ENCODE measurements around the gene DTX1. TPM values are rescaled to one million over a fixed set of nuclear protein-coding genes. Genes with fewer than 3 reads are reported as not detected.
"Not testable (repeated sequence)": the region's sequence is repeated elsewhere in the genome, so short reads cannot be mapped to it uniquely, and the experiment has no call there.

DTX1 gene
- polyA plus RNA-seq, 4 donors: 11.1 to 15.1 (median 13.0) TPM

GRCh38 chr12:113134521-113134951, 78.0 kb downstream of the DTX1 start:
- DNase-seq (ENCODE audit: low read depth in 4 of 4, low spot score in 3 of 4): no peak

GRCh38 chr12:113135178-113136127, 78.9 kb downstream of the DTX1 start, which contains the start of gene RASAL1:
Gene RASAL1 (minus strand): TSS chr12:113135761. CDS start chr12:113135462, 299 bp downstream.
- DNase-seq (ENCODE audit: low read depth in 4 of 4, low spot score in 3 of 4): no peak

- DNase-seq (ENCODE audit: low read depth in 4 of 4, low spot score in 3 of 4): no peak
These were observed 79.8 kb downstream of the DTX1 start for GRCh38 chr12:113136128-113136989.

DNA sequence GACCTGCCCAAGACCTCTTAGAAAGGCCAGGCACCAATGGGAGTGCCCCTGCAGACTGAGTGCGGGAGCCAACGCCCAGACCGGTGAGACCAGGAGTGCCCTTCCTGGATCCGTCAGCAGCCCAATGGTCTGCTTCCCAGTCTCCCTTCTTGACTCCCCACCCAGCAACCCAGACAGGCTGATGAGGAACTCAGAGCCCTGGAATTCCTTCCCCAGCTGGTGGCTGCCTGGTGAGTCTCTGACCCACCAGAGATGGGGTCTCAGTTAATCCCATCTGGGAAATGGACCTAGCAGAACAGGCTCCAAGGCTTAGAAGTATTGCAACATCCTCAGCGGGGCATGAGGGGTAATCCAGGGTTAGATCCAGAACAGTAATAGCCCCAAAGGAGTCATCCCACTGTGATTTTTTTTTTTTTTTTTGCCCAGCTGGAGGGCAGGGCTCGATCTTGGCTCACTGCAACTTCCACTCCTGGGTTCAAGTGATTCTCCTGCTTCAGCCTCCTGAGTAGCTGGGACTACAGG, 80.5 kb downstream of the DTX1 start:
- no peak for DNase-seq (ENCODE audit: low read depth in 4 of 4, low spot score in 3 of 4)

DNA sequence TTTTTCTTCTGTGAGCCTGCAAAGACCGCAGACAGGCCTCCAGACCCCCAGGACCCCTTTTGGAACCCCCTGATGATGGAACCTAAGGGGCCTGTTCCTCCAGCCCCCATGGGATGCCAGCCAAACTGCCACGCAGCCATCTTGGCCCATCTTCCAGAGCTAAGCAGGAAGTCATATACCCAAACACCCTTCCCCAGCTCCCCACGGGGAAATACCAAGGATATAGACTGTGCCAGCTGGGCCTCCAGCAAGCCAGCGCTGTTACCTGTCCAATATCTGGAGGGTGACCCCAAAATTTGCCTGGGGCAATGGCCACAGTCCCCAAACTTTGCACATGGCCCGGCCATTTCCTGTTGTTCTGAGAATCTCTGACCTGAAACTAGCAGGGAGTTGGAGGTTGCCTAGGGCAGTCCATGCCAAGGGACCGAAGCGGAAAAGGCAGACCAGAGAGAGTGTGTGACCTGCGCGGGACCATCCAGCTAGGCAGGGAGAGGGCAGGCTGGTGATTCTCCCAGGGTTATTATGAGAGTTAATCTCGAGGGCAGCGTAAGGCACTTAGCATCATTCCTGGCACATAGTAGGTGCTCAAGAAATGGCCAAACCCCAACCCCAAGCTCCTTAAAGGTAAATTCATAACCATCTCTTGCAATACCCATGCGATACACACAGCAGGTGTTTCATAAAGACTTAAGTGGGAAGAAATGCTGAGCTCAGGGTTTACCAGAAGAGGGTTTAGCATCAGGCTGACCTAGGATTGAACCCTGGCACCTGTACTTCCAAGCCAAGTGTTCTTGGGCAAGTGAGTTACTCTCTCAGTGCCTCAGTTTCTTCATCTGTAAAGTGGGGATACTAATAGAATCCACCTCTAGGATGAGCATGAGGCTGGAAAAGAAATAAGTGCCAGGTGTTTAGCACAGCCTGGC, 81.6 kb downstream of the DTX1 start:
- no peak for DNase-seq (ENCODE audit: low read depth in 4 of 4, low spot score in 3 of 4)

DNA sequence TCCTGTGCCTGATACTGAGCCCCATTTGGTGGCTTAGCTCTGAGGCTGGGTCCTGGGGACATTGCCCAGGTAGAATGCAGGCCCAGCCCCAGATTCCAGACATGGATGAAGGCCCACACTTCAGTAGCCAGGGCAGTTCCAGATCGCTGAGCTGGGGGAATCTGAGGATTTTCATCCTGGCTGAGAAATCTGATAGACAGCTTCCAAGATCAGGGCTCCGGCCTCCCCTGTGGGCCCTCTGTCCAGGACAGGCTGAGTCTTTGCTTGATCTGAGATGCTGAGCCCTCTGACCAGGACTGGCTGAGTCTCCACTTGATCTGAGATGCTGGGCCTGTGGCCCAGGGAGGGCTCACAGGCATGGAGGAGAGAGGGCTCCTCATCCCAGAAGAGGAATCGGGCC, 82.3 kb downstream of the DTX1 start:
- DNase-seq (ENCODE audit: low read depth in 4 of 4, low spot score in 3 of 4): no peak

DNA sequence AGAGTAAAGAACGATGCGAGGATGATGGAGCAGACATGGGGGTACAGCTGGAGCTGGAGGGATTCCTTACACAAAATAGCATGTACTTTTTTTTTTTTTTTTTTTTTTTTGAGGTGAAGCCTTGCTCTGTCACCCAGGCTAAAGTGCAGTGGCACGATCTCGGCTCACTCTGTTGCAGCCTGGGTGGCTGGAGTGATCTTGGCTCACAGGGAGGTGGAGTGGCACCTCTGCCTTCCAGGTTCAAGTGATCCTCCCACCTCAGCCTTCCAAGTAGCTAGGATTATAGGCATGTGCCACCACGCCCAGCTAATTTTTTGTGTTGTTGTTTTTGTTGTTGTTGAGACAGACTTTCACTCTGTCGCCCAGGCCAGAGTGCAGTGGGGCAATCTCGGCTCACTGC, 84.2 kb downstream of the DTX1 start:
- no peak for DNase-seq (ENCODE audit: low read depth in 4 of 4, low spot score in 3 of 4)

DNA sequence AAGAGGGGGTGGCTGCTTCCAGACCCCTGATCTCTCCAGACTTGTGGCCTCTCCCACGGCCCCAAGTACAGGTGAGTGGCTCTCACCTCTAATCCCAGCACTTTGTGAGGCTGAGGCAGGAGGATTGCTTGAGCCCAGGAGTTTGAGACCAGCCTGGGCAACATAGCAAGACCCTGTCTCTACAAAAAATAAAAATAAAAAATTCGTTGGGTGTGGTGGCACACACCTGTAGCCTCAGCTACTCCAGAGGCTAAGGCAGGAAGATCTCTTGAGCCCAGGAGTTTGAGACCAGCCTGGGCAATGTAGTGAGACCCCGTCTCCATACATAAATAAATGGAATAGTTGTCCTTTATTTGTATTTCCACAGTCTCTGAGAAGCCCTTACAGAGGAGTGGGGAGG, 85.2 kb downstream of the DTX1 start:
- DNase-seq (ENCODE audit: low read depth in 4 of 4, low spot score in 3 of 4): not testable (repeated sequence)

DNA sequence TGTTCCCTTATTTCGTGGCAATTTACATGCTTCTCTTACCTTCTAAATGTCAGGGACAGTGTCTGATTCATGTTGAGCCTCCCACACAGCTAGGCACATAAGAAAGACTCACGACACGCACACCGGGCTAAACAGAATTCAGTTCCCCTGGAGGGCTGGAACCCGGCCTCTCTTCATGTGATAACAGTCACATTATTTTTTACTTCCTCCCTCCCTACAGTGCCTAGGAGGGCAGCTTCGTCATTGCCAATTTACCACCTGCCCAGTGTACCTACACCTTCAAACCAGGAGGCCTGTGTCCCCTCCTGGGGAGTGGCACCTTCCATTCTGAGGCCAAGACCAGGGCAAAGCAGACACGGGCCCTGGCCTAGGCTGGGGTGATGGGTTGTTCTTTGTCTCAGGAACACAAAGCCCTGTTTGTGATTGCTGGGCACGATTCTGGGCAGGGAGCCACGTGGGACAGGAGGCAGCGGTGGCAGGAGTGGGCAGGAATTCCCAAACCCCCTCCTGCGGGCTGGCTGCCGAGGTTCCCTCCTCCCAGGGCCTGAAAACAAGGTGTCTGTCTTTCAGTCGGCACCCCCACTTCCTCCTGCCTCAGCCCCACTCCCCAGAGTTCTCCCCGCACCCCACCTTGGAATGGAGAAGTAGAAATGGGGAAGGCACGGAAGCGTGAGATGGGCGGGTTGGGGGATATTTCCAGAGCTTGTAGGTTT, 85.8 kb downstream of the DTX1 start:
- DNase-seq (ENCODE audit: low read depth in 4 of 4, low spot score in 3 of 4): no peak

- no peak for DNase-seq (ENCODE audit: low read depth in 4 of 4, low spot score in 3 of 4)
These were observed 86.4 kb downstream of the DTX1 start for GRCh38 chr12:113142886-113143332.

DNA sequence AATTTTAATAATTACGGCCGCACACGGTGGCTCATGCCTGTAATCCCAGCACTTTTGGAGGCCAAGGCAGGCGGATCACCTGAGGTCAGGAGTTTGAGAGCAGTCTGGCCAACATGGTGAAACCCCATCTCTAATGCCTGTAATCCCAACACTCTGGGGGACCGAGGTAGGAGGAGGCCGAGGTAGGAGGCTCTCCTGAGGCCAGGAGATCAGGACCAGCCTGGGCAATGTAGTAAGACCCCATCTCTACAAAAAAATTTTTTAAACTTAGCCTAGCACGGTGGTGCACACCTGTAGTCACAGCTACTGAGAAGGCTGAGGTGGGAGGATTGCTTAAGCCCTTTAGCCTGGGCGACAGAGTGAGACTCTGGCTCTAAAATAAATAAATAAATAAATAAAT, 87.4 kb downstream of the DTX1 start:
- DNase-seq (ENCODE audit: low read depth in 4 of 4, low spot score in 3 of 4): no peak

- DNase-seq (ENCODE audit: low read depth in 4 of 4, low spot score in 3 of 4): no peak
These were observed 88.3 kb downstream of the DTX1 start for GRCh38 chr12:113144806-113145205.

- no peak for DNase-seq (ENCODE audit: low read depth in 4 of 4, low spot score in 3 of 4)
These were observed 89.4 kb downstream of the DTX1 start for GRCh38 chr12:113145720-113146551.

GRCh38 chr12:113146999-113147398, 90.5 kb downstream of the DTX1 start:
- no peak for DNase-seq (ENCODE audit: low read depth in 4 of 4, low spot score in 3 of 4)

Data from right renal pelvis (tissue), 4 donors.